HepG2 (cell line): ENCODE data around the gene RHO. TPM values are rescaled to one million over a fixed set of nuclear protein-coding genes. Genes with fewer than 3 reads are reported as not detected.

ENCODE experiments used
- FOXJ3 ChIP-seq: sonication (generic); formaldehyde crosslinking; IDR thresholded peaks from 2 replicates; pipeline ENCODE4 v1.4.0; 2020; ENCODE audit warnings: missing genetic modification reagents, mild to moderate bottlenecking, borderline replicate concordance
- GATAD2A ChIP-seq: IDR thresholded peaks from 2 replicates; pipeline ENCODE4 v1.6.1; 2016
- HOXA7 ChIP-seq: sonication (generic); formaldehyde crosslinking; IDR thresholded peaks from 2 replicates; pipeline ENCODE4 v1.8.1; 2022; ENCODE audit warnings: mild to moderate bottlenecking, missing genetic modification reagents, moderate library complexity
- MYC ChIP-seq: sonication (generic); formaldehyde crosslinking; IDR thresholded peaks from 2 replicates; pipeline ENCODE4 v1.9.0; 2021; ENCODE audit warnings: missing genetic modification reagents, borderline replicate concordance
- NCOA2 ChIP-seq: sonication (generic); formaldehyde crosslinking; IDR thresholded peaks from 2 replicates; pipeline ENCODE4 v1.8.0; 2022; ENCODE audit warnings: inconsistent platforms
- RXRB ChIP-seq: IDR thresholded peaks from 2 replicates; pipeline ENCODE4 v1.6.1; 2016; ENCODE audit warnings: borderline replicate concordance, missing genetic modification reagents, missing compliant biosample characterization
- SMAD3 ChIP-seq: sonication (generic); formaldehyde crosslinking; IDR thresholded peaks from 2 replicates; pipeline ENCODE4 v1.4.0; 2020; ENCODE audit warnings: missing genetic modification reagents
- SOX5 ChIP-seq: IDR thresholded peaks from 2 replicates; pipeline ENCODE4 v1.6.1; 2016; ENCODE audit warnings: borderline replicate concordance
- SRSF4 ChIP-seq: fragments of 200-400 bp; formaldehyde crosslinking; IDR thresholded peaks from one replicate; pipeline ENCODE4 v1.6.1; 2018; ENCODE audit warnings: mild to moderate bottlenecking, low read depth, low read length, moderate library complexity; ENCODE audit not compliant: poor library complexity, severe bottlenecking
- ZBTB20 ChIP-seq: sonication (generic); formaldehyde crosslinking; IDR thresholded peaks from 2 replicates; pipeline ENCODE4 v1.8.1; 2023; ENCODE audit warnings: missing genetic modification reagents, low read depth, mild to moderate bottlenecking, borderline replicate concordance
- ZMYM3 ChIP-seq: sonication (generic); formaldehyde crosslinking; IDR thresholded peaks from 2 replicates; pipeline ENCODE4 v1.5.1; 2020; ENCODE audit warnings: mild to moderate bottlenecking, missing genetic modification reagents
- ZNF383 ChIP-seq: sonication (generic); formaldehyde crosslinking; IDR thresholded peaks from 2 replicates; pipeline ENCODE4 v1.4.0; 2020; ENCODE audit warnings: missing genetic modification reagents, mild to moderate bottlenecking, borderline replicate concordance
- ZNF543 ChIP-seq: sonication (generic); formaldehyde crosslinking; IDR thresholded peaks from 2 replicates; pipeline ENCODE4 v1.4.0; 2020; ENCODE audit warnings: mild to moderate bottlenecking, missing genetic modification reagents
- ZNF549 ChIP-seq: sonication (generic); formaldehyde crosslinking; IDR thresholded peaks from 2 replicates; pipeline ENCODE4 v1.5.0; 2020; ENCODE audit warnings: missing genetic modification reagents
- ZNF660 ChIP-seq: sonication (generic); formaldehyde crosslinking; IDR thresholded peaks from 2 replicates; pipeline ENCODE4 v1.5.1; 2020; ENCODE audit warnings: mild to moderate bottlenecking, low read depth, missing genetic modification reagents, borderline replicate concordance
- ZNF746 ChIP-seq: sonication (generic); formaldehyde crosslinking; IDR thresholded peaks from 2 replicates; pipeline ENCODE4 v1.8.0; 2022; ENCODE audit warnings: mild to moderate bottlenecking, missing genetic modification reagents
- polyA plus RNA-seq, 8 experiments: library from polyadenylated mRNA; depleted of rRNA in 3 of 8; stranded (reverse) in 7 of 8; unstranded in 1 of 8; fragments of >200 nt; fragmentation: Illumina TruSeq in 4 of 8; extraction: Trizol in 4 of 8; gene quantifications; 2 replicates each; pipeline versions ENCODE4 v1.2.1 to v1.2.3, GENCODE V29; 2011 to 2016; ENCODE audit warnings: low read depth in 4 of 8, missing spikeins in 1 of 8, mixed read lengths in 1 of 8; ENCODE audit not compliant: insufficient read depth in 1 of 8
- total RNA-seq, 5 experiments: library from RNA; depleted of rRNA; stranded (reverse); fragments of >200 nt; fragmentation: Illumina TruSeq; extraction: Trizol; gene quantifications; 2 replicates each; pipeline ENCODE4 v1.2.3, GENCODE V29; 2016; ENCODE audit warnings: low read depth in 1 of 5
- TF ChIP-seq, protein P1 (sequence below): sonication (generic); formaldehyde crosslinking; IDR thresholded peaks from 2 replicates; pipeline ENCODE4 v1.4.0; 2020; ENCODE audit warnings: missing genetic modification reagents, borderline replicate concordance
- TF ChIP-seq, protein P2 (sequence below): sonication (generic); formaldehyde crosslinking; IDR thresholded peaks from 2 replicates; pipeline ENCODE4 v1.8.0; 2022; ENCODE audit warnings: low read depth, missing genetic modification reagents
- TF ChIP-seq, protein P3 (sequence below): sonication (generic); formaldehyde crosslinking; IDR thresholded peaks from 2 replicates; pipeline ENCODE4 v1.5.0; 2020; ENCODE audit warnings: missing genetic modification reagents
- TF ChIP-seq, protein P4 (sequence below): sonication (generic); formaldehyde crosslinking; IDR thresholded peaks from 2 replicates; pipeline ENCODE4 v1.5.0; 2020; ENCODE audit warnings: mild to moderate bottlenecking, low read depth, missing genetic modification reagents, borderline replicate concordance
- TF ChIP-seq, protein P5 (sequence below): IDR thresholded peaks from 2 replicates; pipeline ENCODE4 v1.6.1; 2016; ENCODE audit warnings: control low read depth

Gene RHO
- total and polyA plus RNA-seq, 2 of the 13 experiments (the other 11 are each of a cell fraction or from before 2014, with no cell fraction given), result not detected

GRCh38 chr3:129576514-129577352, 48.3 kb downstream of the RHO start (continued):
- TF ChIP-seq SOX5 (CRISPR knock-in tag), result peak; percentile 39; the same call in 1 of the 2 replicates
- no peak for TF ChIP-seq HOXA7 (CRISPR knock-in tag)
- 0 out of 2 replicates have a peak, but pooled peaks have one; percentile 24 for TF ChIP-seq SMAD3 (CRISPR knock-in tag)
- peak; percentile 44; the same call in 1 of the 2 replicates for TF ChIP-seq FOXJ3 (CRISPR knock-in tag)
- peak; percentile 68 for TF ChIP-seq GATAD2A (CRISPR knock-in tag)
- TF ChIP-seq, protein P1, sequence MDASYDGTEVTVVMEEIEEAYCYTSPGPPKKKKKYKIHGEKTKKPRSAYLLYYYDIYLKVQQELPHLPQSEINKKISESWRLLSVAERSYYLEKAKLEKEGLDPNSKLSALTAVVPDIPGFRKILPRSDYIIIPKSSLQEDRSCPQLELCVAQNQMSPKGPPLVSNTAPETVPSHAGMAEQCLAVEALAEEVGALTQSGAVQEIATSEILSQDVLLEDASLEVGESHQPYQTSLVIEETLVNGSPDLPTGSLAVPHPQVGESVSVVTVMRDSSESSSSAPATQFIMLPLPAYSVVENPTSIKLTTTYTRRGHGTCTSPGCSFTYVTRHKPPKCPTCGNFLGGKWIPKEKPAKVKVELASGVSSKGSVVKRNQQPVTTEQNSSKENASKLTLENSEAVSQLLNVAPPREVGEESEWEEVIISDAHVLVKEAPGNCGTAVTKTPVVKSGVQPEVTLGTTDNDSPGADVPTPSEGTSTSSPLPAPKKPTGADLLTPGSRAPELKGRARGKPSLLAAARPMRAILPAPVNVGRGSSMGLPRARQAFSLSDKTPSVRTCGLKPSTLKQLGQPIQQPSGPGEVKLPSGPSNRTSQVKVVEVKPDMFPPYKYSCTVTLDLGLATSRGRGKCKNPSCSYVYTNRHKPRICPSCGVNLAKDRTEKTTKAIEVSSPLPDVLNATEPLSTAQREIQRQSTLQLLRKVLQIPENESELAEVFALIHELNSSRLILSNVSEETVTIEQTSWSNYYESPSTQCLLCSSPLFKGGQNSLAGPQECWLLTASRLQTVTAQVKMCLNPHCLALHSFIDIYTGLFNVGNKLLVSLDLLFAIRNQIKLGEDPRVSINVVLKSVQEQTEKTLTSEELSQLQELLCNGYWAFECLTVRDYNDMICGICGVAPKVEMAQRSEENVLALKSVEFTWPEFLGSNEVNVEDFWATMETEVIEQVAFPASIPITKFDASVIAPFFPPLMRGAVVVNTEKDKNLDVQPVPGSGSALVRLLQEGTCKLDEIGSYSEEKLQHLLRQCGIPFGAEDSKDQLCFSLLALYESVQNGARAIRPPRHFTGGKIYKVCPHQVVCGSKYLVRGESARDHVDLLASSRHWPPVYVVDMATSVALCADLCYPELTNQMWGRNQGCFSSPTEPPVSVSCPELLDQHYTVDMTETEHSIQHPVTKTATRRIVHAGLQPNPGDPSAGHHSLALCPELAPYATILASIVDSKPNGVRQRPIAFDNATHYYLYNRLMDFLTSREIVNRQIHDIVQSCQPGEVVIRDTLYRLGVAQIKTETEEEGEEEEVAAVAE (CRISPR knock-in tag), result peak; percentile 24; the same call in 1 of the 2 replicates
- TF ChIP-seq ZNF383, result no peak
- TF ChIP-seq MYC (CRISPR knock-in tag), result 0 out of 2 replicates have a peak, but pooled peaks have one; percentile 25
- TF ChIP-seq, protein P2, sequence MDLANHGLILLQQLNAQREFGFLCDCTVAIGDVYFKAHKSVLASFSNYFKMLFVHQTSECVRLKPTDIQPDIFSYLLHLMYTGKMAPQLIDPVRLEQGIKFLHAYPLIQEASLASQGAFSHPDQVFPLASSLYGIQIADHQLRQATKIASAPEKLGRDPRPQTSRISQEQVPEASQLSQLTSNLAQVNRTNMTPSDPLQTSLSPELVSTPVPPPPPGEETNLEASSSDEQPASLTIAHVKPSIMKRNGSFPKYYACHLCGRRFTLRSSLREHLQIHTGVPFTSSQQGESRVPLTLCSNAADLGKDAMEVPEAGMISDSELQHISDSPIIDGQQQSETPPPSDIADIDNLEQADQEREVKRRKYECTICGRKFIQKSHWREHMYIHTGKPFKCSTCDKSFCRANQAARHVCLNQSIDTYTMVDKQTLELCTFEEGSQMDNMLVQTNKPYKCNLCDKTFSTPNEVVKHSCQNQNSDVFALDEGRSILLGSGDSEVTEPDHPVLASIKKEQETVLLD, result no peak
- TF ChIP-seq ZBTB20, result no peak
- peak; percentile 70 for TF ChIP-seq ZMYM3 (CRISPR knock-in tag)
- no peak for TF ChIP-seq ZNF746 (CRISPR knock-in tag)
- TF ChIP-seq NCOA2 (CRISPR knock-in tag), result peak; percentile 43; the same call in 1 of the 2 replicates
- peak; percentile 25; the same call in 1 of the 2 replicates for TF ChIP-seq ZNF543 (CRISPR knock-in tag)
- TF ChIP-seq, protein P3, sequence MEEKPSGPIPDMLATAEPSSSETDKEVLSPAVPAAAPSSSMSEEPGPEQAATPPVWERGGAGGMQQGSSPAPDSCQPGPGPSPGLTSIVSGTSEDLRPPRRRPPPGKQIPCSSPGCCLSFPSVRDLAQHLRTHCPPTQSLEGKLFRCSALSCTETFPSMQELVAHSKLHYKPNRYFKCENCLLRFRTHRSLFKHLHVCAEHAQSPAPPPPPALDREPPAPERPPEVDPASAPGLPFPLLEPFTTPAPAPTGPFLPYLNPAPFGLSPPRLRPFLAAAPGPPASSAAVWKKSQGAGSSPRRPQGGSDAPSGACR (CRISPR knock-in tag), result 0 out of 2 replicates have a peak, but pooled peaks have one; percentile 48
- no peak for TF ChIP-seq ZNF549 (CRISPR knock-in tag)
- no peak for TF ChIP-seq ZNF660
- TF ChIP-seq, protein P4, sequence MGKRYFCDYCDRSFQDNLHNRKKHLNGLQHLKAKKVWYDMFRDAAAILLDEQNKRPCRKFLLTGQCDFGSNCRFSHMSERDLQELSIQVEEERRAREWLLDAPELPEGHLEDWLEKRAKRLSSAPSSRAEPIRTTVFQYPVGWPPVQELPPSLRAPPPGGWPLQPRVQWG, result no peak
- no peak for TF ChIP-seq SRSF4
- TF ChIP-seq, protein P5, sequence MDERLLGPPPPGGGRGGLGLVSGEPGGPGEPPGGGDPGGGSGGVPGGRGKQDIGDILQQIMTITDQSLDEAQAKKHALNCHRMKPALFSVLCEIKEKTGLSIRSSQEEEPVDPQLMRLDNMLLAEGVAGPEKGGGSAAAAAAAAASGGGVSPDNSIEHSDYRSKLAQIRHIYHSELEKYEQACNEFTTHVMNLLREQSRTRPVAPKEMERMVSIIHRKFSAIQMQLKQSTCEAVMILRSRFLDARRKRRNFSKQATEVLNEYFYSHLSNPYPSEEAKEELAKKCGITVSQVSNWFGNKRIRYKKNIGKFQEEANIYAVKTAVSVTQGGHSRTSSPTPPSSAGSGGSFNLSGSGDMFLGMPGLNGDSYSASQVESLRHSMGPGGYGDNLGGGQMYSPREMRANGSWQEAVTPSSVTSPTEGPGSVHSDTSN (CRISPR knock-in tag), result no peak
- peak; percentile 50; the same call in 1 of the 2 replicates for TF ChIP-seq RXRB (CRISPR knock-in tag)
